PFSK-1 (cell line): ENCODE data around the gene CD320.

Experiments
- FOXP2 ChIP-seq: optimal IDR thresholded peaks from 2 replicates; pipeline ENCODE3; 2011; ENCODE audit warnings: borderline replicate concordance, control low read depth, inconsistent platforms; ENCODE audit not compliant: insufficient read depth; ENCODE audit errors: extremely low read length, extremely low read depth
- POLR2AphosphoS5 ChIP-seq: IDR thresholded peaks from 2 replicates; pipeline ENCODE4 v1.6.1; 2012; ENCODE audit warnings: low read depth, mild to moderate bottlenecking, control low read depth, low read length, moderate library complexity
- REST ChIP-seq, 2 experiments: IDR thresholded peaks; 2 replicates each; pipeline versions ENCODE4 v1.6.1 to v1.8.0; 2011 to 2012; ENCODE audit warnings: low read depth in 2 of 2, low read length in 2 of 2, control low read depth in 1 of 2, inconsistent platforms in 1 of 2, mild to moderate bottlenecking in 1 of 2, moderate library complexity in 1 of 2; ENCODE audit not compliant: insufficient read depth in 1 of 2
- SIN3A ChIP-seq: IDR thresholded peaks from 2 replicates; pipeline ENCODE4 v1.6.1; 2012; ENCODE audit warnings: mild to moderate bottlenecking, low read length, moderate library complexity, borderline replicate concordance; ENCODE audit not compliant: insufficient read depth
- TAF1 ChIP-seq: IDR thresholded peaks from 2 replicates; pipeline ENCODE4 v1.6.1; 2012; ENCODE audit warnings: low read length, control low read depth, borderline replicate concordance; ENCODE audit not compliant: insufficient read depth

The CD320 gene

GRCh38 chr19:8261881-8262280 is 46.3 kb downstream of the CD320 start:
- TF ChIP-seq FOXP2 (no peak), REST (IDR thresholded peaks at IDR 0.05; ENCODE audit: insufficient read depth in 1 of 2, low read depth in 2 of 2, low read length in 2 of 2) (no peak), POLR2AphosphoS5 (no peak), SIN3A (no peak), TAF1 (no peak)

- TF ChIP-seq SIN3A (no peak), REST (IDR thresholded peaks at IDR 0.05; ENCODE audit: insufficient read depth in 1 of 2, low read depth in 2 of 2, low read length in 2 of 2) (no peak), TAF1 (no peak), FOXP2 (no peak), POLR2AphosphoS5 (no peak)
These were observed 46.8 kb downstream of the CD320 start for GRCh38 chr19:8261347-8261746.

GRCh38 chr19:8259922-8260247 is 48.3 kb downstream of the CD320 start:
- TF ChIP-seq SIN3A (no peak), POLR2AphosphoS5 (no peak), TAF1 (no peak), REST (IDR thresholded peaks at IDR 0.05; ENCODE audit: insufficient read depth in 1 of 2, low read depth in 2 of 2, low read length in 2 of 2) (no peak), FOXP2 (no peak)

- TF ChIP-seq POLR2AphosphoS5 (no peak), REST (IDR thresholded peaks at IDR 0.05; ENCODE audit: insufficient read depth in 1 of 2, low read depth in 2 of 2, low read length in 2 of 2) (no peak), TAF1 (no peak), SIN3A (no peak), FOXP2 (no peak)
These were observed 48.8 kb downstream of the CD320 start for GRCh38 chr19:8259142-8259921.
